Endodermal cell (in vitro differentiated cells): Measurements from ENCODE around the gene ANXA10. TPM values are rescaled to one million over a fixed set of nuclear protein-coding genes. Genes with fewer than 3 reads are reported as not detected.

Experiments used
- DNase-seq: peaks from one replicate; pipeline ENCODE4 v3.0.0-alpha.2; 2017
- H3K27ac ChIP-seq: 2 replicates; pipeline ENCODE4 v1.5.1; 2013; ENCODE audit warnings: mild to moderate bottlenecking, low read depth, low read length, moderate library complexity
- H3K27me3 ChIP-seq: 2 replicates; pipeline ENCODE4 v1.6.1; 2013; ENCODE audit warnings: mild to moderate bottlenecking, low read length, moderate library complexity; ENCODE audit not compliant: insufficient read depth, control insufficient read depth, poor library complexity, severe bottlenecking
- H3K36me3 ChIP-seq: 2 replicates; pipeline ENCODE4 v1.7.0; 2013; ENCODE audit warnings: mild to moderate bottlenecking, low read length, moderate library complexity; ENCODE audit not compliant: control insufficient read depth, insufficient read depth
- H3K4me1 ChIP-seq: one replicate; pipeline ENCODE4 v1.7.0; 2013; ENCODE audit warnings: low read length; ENCODE audit not compliant: control insufficient read depth, insufficient read depth
- H3K4me3 ChIP-seq: 2 replicates; pipeline ENCODE4 v1.5.1; 2013; ENCODE audit warnings: mild to moderate bottlenecking, low read length, moderate library complexity
- H3K9ac ChIP-seq: 2 replicates; pipeline ENCODE4 v1.6.1; 2013; ENCODE audit warnings: mild to moderate bottlenecking, low read length, moderate library complexity; ENCODE audit not compliant: poor library complexity, severe bottlenecking; ENCODE audit errors: extremely low read depth
- H3K9me3 ChIP-seq: 2 replicates; pipeline ENCODE4 v1.6.1; 2013; ENCODE audit warnings: mild to moderate bottlenecking, low read length, moderate library complexity; ENCODE audit not compliant: control insufficient read depth
- H3K27ac Mint-ChIP-seq: 2 replicates; pipeline ENCODE4 v1.8.0; 2020; ENCODE audit warnings: mixed read lengths
- H3K27me3 Mint-ChIP-seq: 2 replicates; pipeline ENCODE4 v1.8.0; 2021; ENCODE audit warnings: mild to moderate bottlenecking, mixed read lengths; ENCODE audit not compliant: insufficient read depth
- H3K36me3 Mint-ChIP-seq: 2 replicates; pipeline ENCODE4 v1.8.0; 2020; ENCODE audit warnings: low read depth, mixed read lengths
- H3K4me1 Mint-ChIP-seq: 2 replicates; pipeline ENCODE4 v1.8.0; 2020; ENCODE audit warnings: mixed read lengths
- H3K4me3 Mint-ChIP-seq: 2 replicates; pipeline ENCODE4 v1.8.0; 2020; ENCODE audit warnings: mild to moderate bottlenecking, moderate library complexity, mixed read lengths
- H3K9me3 Mint-ChIP-seq: 2 replicates; pipeline ENCODE4 v1.8.0; 2020; ENCODE audit warnings: mild to moderate bottlenecking, mixed read lengths
- CTCF ChIP-seq: fragments of 200-600 bp; sonication (generic); conservative IDR thresholded peaks from 2 replicates; pipeline ENCODE4 v1.5.0; 2021; ENCODE audit warnings: antibody characterized with exemption, mild to moderate bottlenecking
- WGBS, 2 experiments: methylation state at CpG; one replicate each; pipeline versions ENCODE4 v1.1.5 to v1.1.7; 2013; ENCODE audit warnings: missing lambda C conversion rate in 2 of 2, mixed read lengths in 1 of 2; ENCODE audit not compliant: insufficient coverage in 1 of 2, insufficient read length in 1 of 2; 5-methylcytosine and 5-hydroxymethylcytosine counted together
- long read RNA-seq, 4 experiments: library from polyadenylated mRNA in 2 of 4; library from RNA in 1 of 4; library from capped mRNA in 1 of 4; stranded (forward) in 3 of 4; unstranded in 1 of 4; transcript quantifications; one replicate each; pipeline ENCODE4 v2.0.0, GENCODE V29; 2020 to 2021; ENCODE audit warnings: inconsistent platforms in 1 of 4
- polyA plus RNA-seq, 2 experiments: library from polyadenylated mRNA; stranded (reverse); fragments of 50-300 nt; gene quantifications; one replicate each; pipeline ENCODE4 v1.2.3, GENCODE V29; 2013
- total RNA-seq, 2 donors: library from RNA; stranded (reverse); fragmentation: NEBNext Ultra II Directional in 1 of 2; extraction: Animal tissue kit (Norgen Biotek cat#: 25700) in 1 of 2; gene quantifications; 2 replicates in 1 of 2; 3 replicates in 1 of 2; pipeline ENCODE4 v1.2.1, GENCODE V29; 2021

ANXA10 gene
- total RNA-seq: not detected
- polyA plus RNA-seq (2013, experiment 1 of 2): not detected
- not detected for polyA plus RNA-seq (2013, experiment 2 of 2)
- long read RNA-seq, experiment 1: 0 reads
- long read RNA-seq, experiment 2: 0 reads
- long read RNA-seq, experiment 3: 0 reads
- long read RNA-seq, experiment 4: 0 reads

DNA sequence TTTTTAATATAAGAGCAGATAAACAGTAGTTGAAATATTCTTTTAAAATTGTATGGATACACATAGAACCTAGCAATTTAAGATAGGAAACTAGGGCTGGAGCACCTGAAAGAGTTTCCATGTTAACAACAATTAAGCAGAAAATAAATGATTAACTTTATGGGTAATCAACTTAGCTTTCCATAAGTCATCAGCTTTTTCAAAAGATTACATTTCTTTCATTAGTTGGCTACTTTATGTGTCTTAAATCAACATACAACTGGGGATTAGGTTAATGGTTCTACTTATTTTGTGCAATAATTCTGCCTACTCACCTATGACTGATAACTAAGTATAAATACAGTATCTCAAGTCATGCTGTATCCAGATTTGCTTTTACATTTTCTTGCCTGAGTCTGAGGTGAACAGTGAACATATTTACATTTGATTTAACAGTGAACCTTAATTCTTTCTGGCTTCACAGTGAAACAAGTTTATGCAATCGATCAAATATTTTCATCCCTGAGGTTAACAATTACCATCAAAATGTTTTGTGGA lies at the start of gene ANXA10:
TSS of gene ANXA10 (plus strand) at position 362 of the 537 bp plus-strand sequence. CDS start at position 526, 164 bp downstream.
- 100% methylated on average over 1 of the region's 1 CpG; no CpG with 5 or more reads in 1 of the 2 experiments for WGBS, 2 experiments
- DNase-seq: no peak
- no peaks in the 10 kb centered on the region for H3K4me1 ChIP-seq
- no peaks in the 10 kb centered on the region for H3K27me3 ChIP-seq
- no peak within 1 kb of the TSS for H3K9ac ChIP-seq
- Mint-ChIP-seq H3K4me1 (no peaks in the 10 kb centered on the region), H3K4me3 (no peak within 1 kb of the TSS), H3K9me3 (peaks cover 4% of the 10 kb centered on the region), H3K27ac (no peak within 1 kb of the TSS), H3K27me3 (no peaks in the 10 kb centered on the region), H3K36me3 (no peaks in the 10 kb centered on the region)
- peaks cover 22% of the 10 kb centered on the region for H3K9me3 ChIP-seq
- no peak for TF ChIP-seq CTCF
- H3K27ac ChIP-seq: no peak within 1 kb of the TSS
- H3K36me3 ChIP-seq: no peaks in the 10 kb centered on the region
- H3K4me3 ChIP-seq: no peak within 1 kb of the TSS

- Histone ChIP-seq H3K27ac (no peak overlapping the region), H3K4me3 (no peak overlapping the region)
- H3K27ac Mint-ChIP-seq: no peak overlapping the region
Measured at GRCh38 chr4:168045354-168045753, 47.0 kb upstream of the ANXA10 start.

GRCh38 chr4:168050002-168050401 lies 42.3 kb upstream of the ANXA10 start:
- H3K36me3 ChIP-seq: no peaks in the 10 kb centered on the region
- peaks cover 32% of the 10 kb centered on the region for H3K9me3 Mint-ChIP-seq
- H3K4me3 Mint-ChIP-seq: no peak overlapping the region
- DNase-seq: no peak
- H3K9me3 ChIP-seq: peaks cover 13% of the 10 kb centered on the region
- H3K27me3 Mint-ChIP-seq: no peaks in the 10 kb centered on the region
- no peak overlapping the region for H3K9ac ChIP-seq
- 100% methylated on average over 1 of the region's 2 CpGs; no CpG with 5 or more reads in 1 of the 2 experiments for WGBS, 2 experiments
- no peak overlapping the region for H3K4me3 ChIP-seq
- H3K4me1 ChIP-seq: no peaks in the 10 kb centered on the region
- no peaks in the 10 kb centered on the region for H3K4me1 Mint-ChIP-seq
- no peak for TF ChIP-seq CTCF
- H3K27ac ChIP-seq: no peak overlapping the region
- no peaks in the 10 kb centered on the region for H3K27me3 ChIP-seq
- no peak overlapping the region for H3K27ac Mint-ChIP-seq
- peaks cover 4% of the 10 kb centered on the region for H3K36me3 Mint-ChIP-seq

More at GRCh38 chr4:168045354-168045753, 47.0 kb upstream of the ANXA10 start:
- Mint-ChIP-seq H3K36me3 (peaks cover 4% of the 10 kb centered on the region), H3K4me1 (no peaks in the 10 kb centered on the region), H3K4me3 (no peak overlapping the region), H3K9me3 (peaks cover 32% of the 10 kb centered on the region), H3K27me3 (no peaks in the 10 kb centered on the region)
- Histone ChIP-seq H3K9me3 (peaks cover 10% of the 10 kb centered on the region), H3K36me3 (no peaks in the 10 kb centered on the region), H3K27me3 (no peaks in the 10 kb centered on the region), H3K4me1 (no peaks in the 10 kb centered on the region), H3K9ac (no peak overlapping the region)
- DNase-seq: no peak
- no peak for TF ChIP-seq CTCF
